Stimulated activated CD8-positive, alpha-beta memory T cell treated with anti-CD3 and anti-CD28 coated beads, Interleukin-7, amount 100 ng/mL, for 1 hour (primary cell): ENCODE results near the gene DENND1A.

ENCODE experiments used
- DNase-seq, 2 donors: peaks; one replicate each; pipeline ENCODE4 v3.0.0-alpha.2; 2020; ENCODE audit warnings: low read depth in 2 of 2

Gene DENND1A

DNA sequence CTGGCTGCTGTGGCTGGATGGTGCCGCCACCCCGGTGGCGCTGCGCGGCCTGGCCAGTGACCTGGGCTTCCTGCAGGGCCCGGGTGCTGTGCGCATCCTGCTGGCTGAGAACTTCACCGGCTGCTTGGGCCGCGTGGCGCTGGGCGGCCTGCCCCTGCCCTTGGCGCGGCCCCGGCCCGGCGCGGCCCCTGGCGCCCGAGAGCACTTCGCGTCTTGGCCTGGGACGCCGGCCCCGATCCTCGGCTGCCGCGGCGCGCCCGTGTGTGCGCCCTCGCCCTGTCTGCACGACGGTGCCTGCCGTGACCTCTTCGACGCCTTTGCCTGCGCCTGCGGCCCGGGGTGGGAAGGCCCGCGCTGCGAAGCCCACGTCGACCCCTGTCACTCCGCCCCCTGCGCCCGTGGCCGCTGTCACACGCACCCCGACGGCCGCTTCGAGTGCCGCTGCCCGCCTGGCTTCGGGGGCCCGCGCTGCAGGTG is 556.4 kb downstream of the DENND1A start:
- DNase-seq, result no peak

DNA sequence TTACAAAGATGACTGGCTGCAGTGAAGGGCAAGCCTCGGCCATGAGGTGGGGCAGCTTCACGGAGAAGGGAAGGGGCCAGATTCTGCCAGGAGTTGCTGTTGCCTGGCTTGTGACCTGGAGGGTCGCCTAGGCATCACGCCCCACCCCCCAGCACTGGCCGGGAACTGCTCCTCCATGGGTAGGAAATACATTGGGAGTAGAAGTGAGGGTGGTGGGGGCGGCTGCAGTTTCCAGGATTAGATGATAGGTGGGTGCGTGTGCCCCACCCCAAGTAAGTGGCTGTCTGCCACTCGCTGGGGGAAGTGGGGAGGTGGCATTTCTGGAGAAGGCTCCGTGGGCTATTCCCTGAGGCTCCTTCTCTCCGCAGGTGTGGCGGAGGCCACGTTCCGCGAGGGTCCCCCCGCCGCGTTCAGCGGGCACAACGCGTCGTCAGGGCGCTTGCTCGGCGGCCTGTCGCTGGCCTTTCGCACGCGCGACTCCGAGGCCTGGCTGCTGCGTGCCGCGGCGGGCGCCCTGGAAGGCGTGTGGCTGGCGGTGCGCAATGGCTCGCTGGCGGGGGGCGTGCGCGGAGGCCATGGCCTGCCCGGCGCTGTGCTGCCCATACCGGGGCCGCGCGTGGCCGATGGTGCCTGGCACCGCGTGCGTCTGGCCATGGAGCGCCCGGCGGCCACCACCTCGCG is 557.0 kb downstream of the DENND1A start:
- no peak for DNase-seq

DNA sequence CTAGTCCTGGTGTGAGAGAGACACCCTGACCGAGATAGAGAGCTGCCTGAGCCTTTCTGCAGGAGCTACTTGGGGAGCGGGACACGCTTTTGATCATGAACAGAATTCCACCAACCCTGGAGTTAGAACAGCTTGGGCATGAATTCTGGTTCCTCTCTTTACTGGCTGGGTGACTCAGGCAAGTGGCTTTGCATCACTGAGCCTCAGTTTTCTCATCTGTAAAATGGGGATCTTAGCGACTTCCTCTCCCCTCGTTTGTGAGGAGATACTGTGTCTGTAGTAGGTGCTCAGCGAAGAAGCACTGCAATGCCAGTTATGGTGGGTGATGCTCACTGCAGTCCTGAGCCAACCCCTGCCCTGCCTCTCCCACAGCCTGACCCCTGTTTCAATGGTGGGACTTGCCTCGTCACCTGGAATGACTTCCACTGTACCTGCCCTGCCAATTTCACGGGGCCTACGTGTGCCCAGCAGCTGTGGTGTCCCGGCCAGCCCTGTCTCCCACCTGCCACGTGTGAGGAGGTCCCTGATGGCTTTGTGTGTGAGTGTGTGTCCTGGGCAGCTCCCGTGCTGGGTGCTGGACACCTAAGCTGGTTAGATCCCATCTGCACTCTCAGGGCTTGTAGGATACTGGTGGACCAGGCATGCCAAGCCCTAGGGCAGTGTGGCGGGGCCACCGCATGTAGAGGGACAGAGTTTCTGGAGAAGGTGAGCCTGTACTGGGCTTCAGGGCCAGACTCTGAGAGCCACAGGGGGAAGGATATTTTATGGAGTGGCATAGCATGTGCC is 557.9 kb downstream of the DENND1A start:
- DNase-seq, result no peak

DNA sequence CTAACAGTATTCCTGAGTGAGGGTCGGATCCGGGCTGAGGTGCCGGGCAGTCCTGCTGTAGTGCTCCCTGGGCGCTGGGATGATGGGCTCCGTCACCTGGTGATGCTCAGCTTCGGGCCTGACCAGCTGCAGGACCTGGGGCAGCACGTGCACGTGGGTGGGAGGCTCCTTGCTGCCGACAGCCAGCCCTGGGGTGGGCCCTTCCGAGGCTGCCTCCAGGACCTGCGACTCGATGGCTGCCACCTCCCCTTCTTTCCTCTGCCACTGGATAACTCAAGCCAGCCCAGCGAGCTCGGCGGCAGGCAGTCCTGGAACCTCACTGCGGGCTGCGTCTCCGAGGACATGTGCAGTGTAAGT is 558.7 kb downstream of the DENND1A start:
- DNase-seq, result no peak

DNA sequence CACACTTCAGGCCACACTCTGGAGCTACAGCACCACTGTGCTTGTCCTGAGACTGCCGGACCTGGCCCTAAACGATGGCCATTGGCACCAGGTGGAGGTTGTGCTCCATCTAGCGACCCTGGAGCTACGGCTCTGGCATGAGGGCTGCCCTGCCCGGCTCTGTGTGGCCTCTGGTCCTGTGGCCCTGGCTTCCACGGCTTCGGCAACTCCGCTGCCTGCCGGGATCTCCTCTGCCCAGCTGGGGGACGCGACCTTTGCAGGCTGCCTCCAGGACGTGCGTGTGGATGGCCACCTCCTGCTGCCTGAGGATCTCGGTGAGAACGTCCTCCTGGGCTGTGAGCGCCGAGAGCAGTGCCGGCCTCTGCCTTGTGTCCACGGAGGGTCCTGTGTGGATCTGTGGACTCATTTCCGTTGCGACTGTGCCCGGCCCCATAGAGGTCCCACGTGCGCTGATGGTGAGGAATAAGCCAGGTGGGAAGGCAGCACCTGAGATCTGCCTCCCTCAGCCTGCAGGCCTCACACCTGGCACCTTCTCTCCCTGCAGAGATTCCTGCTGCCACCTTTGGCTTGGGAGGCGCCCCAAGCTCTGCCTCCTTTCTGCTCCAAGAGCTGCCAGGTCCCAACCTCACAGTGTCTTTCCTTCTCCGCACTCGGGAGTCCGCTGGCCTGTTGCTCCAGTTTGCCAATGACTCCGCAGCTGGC is 559.2 kb downstream of the DENND1A start:
- DNase-seq, result no peak

DNA sequence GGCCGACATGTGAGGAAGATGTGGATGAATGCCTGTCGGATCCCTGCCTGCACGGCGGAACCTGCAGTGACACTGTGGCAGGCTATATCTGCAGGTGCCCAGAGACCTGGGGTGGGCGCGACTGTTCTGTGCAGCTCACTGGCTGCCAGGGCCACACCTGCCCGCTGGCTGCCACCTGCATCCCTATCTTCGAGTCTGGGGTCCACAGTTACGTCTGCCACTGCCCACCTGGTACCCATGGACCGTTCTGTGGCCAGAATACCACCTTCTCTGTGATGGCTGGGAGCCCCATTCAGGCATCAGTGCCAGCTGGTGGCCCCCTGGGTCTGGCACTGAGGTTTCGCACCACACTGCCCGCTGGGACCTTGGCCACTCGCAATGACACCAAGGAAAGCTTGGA is 559.8 kb downstream of the DENND1A start:
- no peak for DNase-seq

DNA sequence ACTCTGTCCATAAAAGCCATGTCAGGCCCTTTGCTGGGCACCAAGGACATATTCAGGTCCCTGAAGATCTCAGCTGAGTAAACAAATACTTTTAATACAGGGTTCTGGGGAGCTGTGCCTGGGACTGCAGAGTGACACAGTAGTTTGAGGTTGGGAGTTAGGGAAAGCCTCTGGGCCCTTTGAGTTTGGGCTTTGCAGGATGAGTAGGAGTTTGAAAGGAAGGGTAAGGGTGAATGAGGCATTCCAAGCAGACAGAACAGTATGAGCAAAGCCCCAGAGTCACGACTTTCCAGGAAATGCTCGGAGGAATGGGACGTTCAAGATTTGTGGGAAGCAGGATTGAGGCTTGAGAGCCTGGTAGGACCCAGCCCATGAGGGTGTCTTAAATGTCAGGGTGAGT is 560.6 kb downstream of the DENND1A start:
- no peak for DNase-seq

DNA sequence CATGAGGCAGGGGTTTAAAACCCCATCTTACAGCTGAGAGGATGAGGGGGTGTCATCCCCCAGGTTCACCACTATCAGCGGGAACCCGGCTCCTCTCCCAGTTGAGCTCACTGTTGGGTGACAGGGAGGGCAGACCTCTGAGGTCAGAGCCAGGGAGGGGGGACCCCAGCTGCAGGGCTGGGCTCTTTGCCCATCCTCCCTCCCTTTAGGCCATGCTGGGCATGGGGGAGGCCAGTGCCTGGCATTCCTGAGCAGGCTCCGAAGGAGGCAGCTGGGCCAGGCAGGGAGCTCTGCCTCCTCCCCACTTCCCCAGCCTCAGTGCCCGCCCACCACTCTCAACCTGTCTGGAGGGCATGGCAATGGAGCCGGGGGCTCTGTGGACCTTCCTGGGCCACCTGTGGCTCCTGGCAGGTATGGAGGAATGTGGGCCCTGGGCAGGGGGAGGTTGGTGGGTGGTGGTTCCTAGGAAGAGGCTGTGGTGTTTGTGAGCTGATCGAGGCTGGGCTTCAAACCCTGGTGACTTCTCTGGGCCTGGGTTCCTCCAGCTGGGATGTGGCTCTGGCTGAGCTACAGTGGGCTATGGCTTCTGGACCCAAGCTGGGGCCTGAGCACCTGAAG is 561.3 kb downstream of the DENND1A start:
- DNase-seq, result no peak

DNA sequence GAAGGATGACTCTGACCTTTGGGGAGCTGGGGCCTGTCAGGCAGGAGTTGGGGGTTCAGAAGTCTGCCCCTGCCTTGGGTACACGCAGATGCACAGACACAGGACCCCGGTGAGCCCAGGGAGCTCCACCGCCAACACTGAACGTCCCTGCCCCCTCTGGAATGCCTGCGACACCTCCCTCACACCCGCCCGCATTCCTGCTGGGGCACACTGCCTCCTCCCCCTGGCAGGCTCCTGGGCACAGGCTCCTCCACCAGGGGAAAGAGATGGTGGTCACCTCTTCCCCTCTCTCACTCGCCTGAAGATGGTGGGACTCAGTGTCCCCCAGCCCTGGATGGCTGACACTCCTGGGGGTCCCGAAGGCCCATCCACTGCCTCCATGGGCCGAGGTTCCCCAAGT is 561.9 kb downstream of the DENND1A start:
- no peak for DNase-seq

DNA sequence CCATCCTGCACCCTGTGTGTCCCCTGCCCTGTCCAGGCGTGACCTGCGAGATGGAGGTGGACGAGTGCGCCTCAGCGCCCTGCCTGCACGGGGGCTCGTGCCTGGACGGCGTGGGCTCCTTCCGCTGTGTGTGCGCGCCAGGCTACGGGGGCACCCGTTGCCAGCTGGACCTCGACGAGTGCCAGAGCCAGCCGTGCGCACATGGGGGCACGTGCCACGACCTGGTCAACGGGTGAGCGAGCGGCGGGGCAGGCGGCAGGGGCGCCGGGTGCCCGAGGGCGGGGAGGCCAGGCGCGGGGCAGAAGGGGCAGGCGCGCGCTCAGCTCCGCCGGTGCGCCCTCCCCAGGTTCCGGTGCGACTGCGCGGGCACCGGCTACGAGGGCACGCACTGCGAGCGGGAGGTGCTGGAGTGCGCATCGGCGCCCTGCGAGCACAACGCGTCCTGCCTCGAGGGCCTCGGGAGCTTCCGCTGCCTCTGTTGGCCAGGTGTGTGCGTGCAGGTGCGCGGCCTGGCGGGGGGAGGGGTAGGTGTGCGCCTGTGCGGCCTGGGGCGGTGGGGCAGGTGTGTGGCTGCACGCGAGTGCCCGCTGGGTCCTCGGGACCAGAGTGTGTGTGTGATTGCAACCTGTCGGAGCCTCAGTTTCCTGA is 563.9 kb downstream of the DENND1A start:
- no peak for DNase-seq

DNA sequence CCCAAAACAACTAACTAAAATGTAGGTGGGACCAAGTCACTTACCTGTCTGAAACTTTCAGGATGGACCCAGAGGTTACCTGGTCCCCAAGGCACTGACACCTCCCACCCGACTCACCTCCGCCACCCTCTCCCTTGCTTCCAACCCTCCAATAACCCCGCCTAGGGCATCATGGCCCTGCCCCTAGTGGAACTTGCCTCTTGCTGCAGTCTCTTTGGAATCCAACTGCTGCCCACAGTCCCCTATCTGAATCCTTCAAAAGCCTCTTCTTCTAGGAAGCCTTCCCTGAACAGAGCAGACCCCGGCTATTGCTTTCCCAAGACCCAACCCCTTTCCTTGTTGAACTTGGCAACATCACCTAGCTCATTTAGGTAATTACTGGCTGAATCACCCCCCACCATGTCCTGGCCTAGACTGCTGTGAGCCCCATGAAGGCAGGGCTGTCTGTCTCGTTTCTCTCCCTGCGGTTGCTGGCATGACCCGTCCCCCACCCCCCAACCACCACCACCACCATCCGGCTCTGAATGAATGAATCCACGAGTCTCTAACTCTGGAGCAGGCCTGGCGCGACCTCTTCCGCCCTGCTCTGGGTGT is 564.5 kb downstream of the DENND1A start:
- no peak for DNase-seq

DNA sequence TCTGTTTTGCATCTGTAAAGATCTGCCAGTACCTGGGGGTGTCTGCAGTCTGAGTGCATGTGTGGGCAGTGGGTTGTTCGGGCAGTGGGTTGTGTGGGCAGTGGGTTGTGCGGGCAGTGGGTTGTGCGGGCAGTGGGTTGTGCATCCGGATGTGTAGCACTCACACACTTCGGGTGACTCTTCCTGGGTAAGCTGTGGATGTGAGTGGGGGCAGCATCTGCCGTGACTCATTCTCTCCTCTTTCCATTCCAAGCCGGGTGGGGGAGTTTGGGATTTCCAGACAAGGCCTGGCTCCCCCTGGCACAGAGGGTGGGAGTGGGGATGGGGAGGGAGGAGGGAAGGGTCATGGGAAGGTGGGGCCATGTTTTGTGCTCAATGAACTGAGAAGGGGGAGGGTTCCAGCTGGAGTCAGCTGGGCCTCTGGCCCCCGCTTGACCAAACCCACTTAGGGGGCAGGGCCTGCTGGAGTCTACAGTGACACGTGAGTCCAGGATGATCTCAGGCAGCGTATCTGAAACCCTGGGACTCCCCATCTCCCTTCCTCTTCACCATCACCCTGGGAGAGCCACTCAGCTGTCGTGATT is 565.6 kb downstream of the DENND1A start:
- DNase-seq, result no peak

DNA sequence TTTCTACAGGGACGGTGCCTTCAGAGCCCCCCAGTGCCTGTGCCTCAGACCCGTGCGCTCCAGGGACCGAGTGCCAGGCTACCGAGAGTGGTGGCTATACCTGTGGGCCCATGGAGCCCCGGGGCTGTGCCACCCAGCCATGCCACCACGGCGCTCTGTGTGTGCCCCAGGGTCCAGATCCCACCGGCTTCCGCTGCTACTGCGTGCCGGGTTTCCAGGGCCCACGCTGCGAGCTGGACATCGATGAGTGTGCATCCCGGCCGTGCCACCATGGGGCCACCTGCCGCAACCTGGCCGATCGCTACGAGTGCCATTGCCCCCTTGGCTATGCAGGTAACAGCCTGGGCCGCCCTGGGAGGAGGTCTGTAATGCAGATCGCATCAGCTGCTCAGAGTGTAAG is 567.1 kb downstream of the DENND1A start:
- DNase-seq, result no peak

DNA sequence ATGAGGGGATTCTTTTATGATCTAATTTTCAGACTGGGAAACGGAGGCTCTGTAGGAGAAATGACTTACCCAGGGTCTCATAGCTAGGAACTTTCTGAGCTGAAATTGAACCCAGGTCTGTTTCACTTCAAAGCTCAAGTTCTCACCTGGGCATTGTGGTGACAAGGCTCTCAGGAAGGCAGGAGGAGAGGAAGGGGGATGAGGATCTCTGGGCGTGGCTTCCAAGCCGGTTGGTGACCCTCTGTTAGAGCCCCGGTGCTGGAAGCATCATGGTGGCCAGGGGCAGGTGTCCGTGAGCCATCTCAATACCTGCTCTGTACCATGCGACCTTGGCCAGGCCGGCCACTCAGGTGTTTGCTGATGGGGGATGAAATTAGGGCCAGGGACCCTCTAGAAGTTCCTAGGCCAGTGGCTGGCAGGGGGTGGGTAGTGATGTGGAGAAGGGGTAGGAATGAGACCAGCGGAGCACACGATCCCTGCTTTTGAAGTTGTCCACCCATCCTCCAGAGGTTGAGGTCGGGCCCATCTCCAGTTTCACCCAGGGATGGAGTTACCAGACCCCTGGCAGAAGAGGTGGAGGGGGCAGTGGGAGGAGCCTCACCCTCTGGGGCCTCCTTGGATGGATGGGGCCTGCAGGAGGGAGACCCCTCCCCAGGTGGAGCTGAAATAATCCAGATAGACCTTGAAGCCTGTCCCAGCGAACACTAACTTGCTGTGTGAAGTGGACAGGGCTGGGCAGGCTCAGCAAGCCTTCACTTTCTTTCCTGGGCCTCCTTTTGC is 568.0 kb downstream of the DENND1A start:
- DNase-seq, result no peak

DNA sequence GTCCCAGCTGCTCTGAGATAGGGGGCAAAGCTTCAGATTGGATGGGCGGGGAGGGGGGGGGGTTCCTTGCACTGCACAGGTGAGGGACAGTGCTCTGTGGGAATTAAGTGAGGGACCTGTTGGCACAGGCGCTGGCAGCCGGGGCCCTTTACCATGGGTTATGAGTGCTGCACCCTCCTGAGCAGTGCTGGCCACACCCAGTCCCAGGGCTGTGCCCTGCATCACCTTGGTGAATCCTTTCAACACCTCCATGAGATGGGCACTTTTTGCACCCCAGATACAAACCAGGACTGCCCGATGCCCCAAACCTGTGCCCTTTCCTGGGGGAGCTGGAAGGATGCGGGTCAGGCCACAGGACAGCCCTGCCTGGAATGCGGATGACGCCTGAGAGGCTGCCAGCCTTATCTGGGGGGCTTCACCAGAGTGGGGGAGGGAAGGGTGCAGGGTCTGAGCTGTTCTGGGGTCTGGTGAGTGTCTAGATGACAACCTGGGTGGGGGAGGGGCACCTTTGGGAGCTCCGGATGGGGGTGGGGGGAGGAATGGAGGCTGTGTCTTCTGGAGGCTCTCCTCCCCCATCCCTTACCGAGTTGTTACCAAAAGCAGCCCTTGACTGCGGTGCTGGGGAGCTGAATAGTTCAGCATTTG is 568.7 kb downstream of the DENND1A start:
- DNase-seq, result no peak

DNA sequence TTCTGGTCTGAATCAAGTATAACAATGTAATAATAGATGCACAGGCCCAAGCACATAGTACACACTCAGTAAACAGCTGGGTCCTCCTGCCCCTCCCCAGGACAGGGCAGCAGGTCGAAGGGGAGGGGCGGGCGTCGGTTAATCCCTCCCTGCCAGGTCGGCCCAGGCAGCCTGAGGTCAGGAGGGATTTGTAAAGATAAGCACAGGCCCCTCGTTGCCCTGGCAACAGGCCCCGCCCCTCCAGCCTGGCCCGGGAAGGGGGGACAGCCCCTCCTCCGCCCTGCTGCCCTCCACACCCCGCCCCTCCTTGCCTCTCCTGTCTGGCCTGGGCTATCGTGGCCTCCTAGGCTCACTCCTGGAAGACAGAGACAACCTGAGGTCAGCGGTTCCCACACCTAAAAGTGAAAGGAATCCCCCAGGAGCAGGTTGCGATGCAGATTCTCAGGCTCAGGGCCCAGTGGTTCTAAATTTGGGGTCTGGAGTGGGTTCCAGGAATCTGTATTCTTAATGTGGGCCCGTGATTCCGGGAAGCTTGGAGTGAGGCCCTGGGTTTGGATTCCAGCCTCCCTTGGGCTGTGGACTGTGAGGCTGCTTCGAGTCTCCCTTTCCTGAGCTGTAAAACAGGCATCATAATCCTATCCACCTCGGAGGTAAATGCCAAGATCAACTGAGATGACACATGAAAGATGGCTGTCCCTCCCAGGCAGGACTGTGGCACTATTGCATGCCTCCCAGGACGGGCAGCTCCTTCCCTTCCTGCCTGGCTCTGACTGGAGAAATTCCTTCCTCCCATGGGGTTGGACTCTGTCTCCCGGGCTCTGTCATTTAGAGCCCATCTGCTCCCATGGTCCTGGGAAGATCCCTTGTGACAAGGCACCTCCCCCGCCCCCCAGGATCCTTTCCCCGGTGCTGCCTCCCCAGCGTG is 569.5 kb downstream of the DENND1A start:
- DNase-seq, result peak in 1 of 2 donors; percentile 9

DNA sequence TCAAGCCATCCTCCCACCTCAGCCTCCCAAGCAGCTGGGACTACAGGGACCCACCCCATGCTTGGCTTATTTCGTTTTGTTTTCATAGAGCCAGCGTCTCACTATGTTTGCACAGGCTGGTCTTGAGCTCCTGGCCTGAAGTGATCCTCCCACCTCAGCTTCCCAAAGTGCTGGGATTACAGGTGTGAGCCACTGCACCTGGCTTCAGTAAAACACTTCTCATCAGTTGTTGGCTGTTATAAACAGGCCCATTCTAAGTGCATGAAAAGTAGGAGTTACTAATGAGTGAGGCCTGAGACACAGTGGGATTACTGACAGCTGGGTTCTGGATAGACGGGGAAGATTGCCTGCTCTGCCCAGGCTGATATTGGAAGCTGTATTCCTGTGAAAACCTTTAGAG is 570.4 kb downstream of the DENND1A start:
- DNase-seq, result no peak

DNA sequence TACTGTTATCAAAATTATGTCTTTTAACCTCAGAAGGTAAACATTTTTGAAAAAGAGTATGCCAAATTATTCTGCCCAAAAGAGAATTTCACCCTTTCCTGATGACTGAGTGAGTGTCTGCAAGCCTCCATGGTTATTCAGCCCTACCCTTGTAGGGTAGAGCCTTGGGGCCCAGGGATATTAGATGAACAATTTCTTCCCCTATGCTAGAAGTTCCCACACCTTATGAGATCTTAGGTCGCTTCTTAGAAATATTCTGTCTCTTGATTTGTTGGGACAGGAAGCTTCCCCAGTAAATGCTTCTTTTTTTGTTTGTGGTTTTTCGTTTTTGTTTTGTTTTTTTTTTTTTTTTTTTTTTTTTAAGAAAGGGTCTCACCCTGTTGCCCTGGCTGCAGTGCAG is 570.8 kb downstream of the DENND1A start:
- DNase-seq, result no peak
